ENCODE measurements around the gene PCNX2.
"Not testable (repeated sequence)": the region's sequence is repeated elsewhere in the genome, so short reads cannot be mapped to it uniquely, and the experiment has no call there.

PCNX2 gene

GRCh38 chr1:233040494-233040893, 255.0 kb downstream of the PCNX2 start:
- DNase-seq: no peak

GRCh38 chr1:233038581-233038980, 256.9 kb downstream of the PCNX2 start:
- DNase-seq: no peak

- DNase-seq: no peak
Observed at GRCh38 chr1:233037843-233038242, 257.7 kb downstream of the PCNX2 start.

GRCh38 chr1:233034836-233035235, 260.7 kb downstream of the PCNX2 start:
- DNase-seq: no peak

- DNase-seq: no peak
Observed at GRCh38 chr1:233033361-233033760, 262.2 kb downstream of the PCNX2 start.

- no peak for DNase-seq
Observed at GRCh38 chr1:233032916-233033315, 262.6 kb downstream of the PCNX2 start.

- DNase-seq: no peak
Observed at GRCh38 chr1:233031521-233031920, 264.0 kb downstream of the PCNX2 start.

GRCh38 chr1:233027046-233027445, 268.5 kb downstream of the PCNX2 start:
- no peak for DNase-seq

- no peak for DNase-seq
Observed at GRCh38 chr1:233025567-233025966, 270.0 kb downstream of the PCNX2 start.

GRCh38 chr1:233025157-233025556, 270.4 kb downstream of the PCNX2 start:
- peak; percentile 29 for DNase-seq

- DNase-seq: no peak
Observed at GRCh38 chr1:233024199-233024598, 271.3 kb downstream of the PCNX2 start.

GRCh38 chr1:233022246-233022645, 273.3 kb downstream of the PCNX2 start:
- no peak for DNase-seq

- DNase-seq: no peak
Observed at GRCh38 chr1:233020426-233020825, 275.1 kb downstream of the PCNX2 start.

- DNase-seq: no peak
Observed at GRCh38 chr1:233019778-233020325, 275.7 kb downstream of the PCNX2 start.

GRCh38 chr1:233019083-233019482, 276.4 kb downstream of the PCNX2 start:
- DNase-seq: no peak

GRCh38 chr1:233016798-233017197, 278.7 kb downstream of the PCNX2 start:
- DNase-seq: no peak

GRCh38 chr1:233015965-233016364, 279.6 kb downstream of the PCNX2 start:
- no peak for DNase-seq

- no peak for DNase-seq
Observed at GRCh38 chr1:233012021-233012420, 283.5 kb downstream of the PCNX2 start.

GRCh38 chr1:233010146-233010545, 285.4 kb downstream of the PCNX2 start:
- DNase-seq: no peak

GRCh38 chr1:233006541-233006973, 289.0 kb downstream of the PCNX2 start:
- peak; percentile 8 for DNase-seq

- DNase-seq: no peak
Observed at GRCh38 chr1:233006108-233006507, 289.4 kb downstream of the PCNX2 start.

GRCh38 chr1:233005703-233006102, 289.8 kb downstream of the PCNX2 start:
- no peak for DNase-seq

GRCh38 chr1:233005156-233005555, 290.4 kb downstream of the PCNX2 start:
- peak; percentile 50 for DNase-seq

GRCh38 chr1:233004451-233004850, 291.1 kb downstream of the PCNX2 start:
- no peak for DNase-seq

GRCh38 chr1:233003638-233004037, 291.9 kb downstream of the PCNX2 start:
- DNase-seq: not testable (repeated sequence)

Measured in NCI-H69 (cell line).